GM12873 (cell line): ENCODE results near the gene TCF4.

ENCODE experiments used
- CTCF ChIP-seq: IDR thresholded peaks from 2 replicates; pipeline ENCODE4 v1.5.1; 2012; ENCODE audit warnings: low read depth, mild to moderate bottlenecking, moderate library complexity, low read length, control low read depth; ENCODE audit not compliant: insufficient read depth; ENCODE audit errors: missing control alignments

TCF4 gene

GRCh38 chr18:55447672-55448018 lies 140.3 kb downstream of the TCF4 start:
- no peak for TF ChIP-seq CTCF

GRCh38 chr18:55446996-55447671 lies 140.9 kb downstream of the TCF4 start:
- TF ChIP-seq CTCF: no peak

- no peak for TF ChIP-seq CTCF
These were observed 143.5 kb downstream of the TCF4 start for GRCh38 chr18:55444536-55444935.

- TF ChIP-seq CTCF: no peak
These were observed 144.2 kb downstream of the TCF4 start for GRCh38 chr18:55443776-55444175.

GRCh38 chr18:55442561-55442960 lies 145.4 kb downstream of the TCF4 start:
- TF ChIP-seq CTCF: no peak

GRCh38 chr18:55440988-55441387 lies 147.0 kb downstream of the TCF4 start:
- TF ChIP-seq CTCF: no peak

GRCh38 chr18:55439056-55439455 lies 148.9 kb downstream of the TCF4 start:
- no peak for TF ChIP-seq CTCF
